Measurements from ENCODE around the gene COL6A1.
"Not testable (repeated sequence)": the region's sequence is repeated elsewhere in the genome, so short reads cannot be mapped to it uniquely, and the experiment has no call there.

The COL6A1 gene

DNA sequence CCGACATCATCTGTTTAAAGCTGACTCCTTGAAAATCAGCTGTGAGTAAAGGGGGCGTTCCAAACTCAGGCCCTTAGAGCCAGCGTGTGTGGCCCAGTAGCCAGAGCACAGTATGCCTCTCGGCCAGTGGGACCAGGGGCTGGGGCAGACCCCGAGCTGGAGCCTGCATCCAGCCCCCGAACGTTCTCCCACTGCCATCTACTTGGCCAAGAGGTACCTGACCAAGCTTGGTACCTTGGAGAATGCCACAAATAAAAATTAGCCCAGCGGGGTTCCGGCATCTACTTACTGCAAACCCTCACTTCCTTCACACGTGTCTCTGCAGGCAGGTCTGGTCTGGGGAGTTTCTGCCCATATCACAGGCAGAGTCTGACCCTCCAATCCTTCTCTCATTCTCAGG, 59.6 kb downstream of the COL6A1 start:
- H3K27me3 ChIP-seq, result no peaks in the 10 kb centered on the region
- DNase-seq, result no peak
- TF ChIP-seq, protein P1, sequence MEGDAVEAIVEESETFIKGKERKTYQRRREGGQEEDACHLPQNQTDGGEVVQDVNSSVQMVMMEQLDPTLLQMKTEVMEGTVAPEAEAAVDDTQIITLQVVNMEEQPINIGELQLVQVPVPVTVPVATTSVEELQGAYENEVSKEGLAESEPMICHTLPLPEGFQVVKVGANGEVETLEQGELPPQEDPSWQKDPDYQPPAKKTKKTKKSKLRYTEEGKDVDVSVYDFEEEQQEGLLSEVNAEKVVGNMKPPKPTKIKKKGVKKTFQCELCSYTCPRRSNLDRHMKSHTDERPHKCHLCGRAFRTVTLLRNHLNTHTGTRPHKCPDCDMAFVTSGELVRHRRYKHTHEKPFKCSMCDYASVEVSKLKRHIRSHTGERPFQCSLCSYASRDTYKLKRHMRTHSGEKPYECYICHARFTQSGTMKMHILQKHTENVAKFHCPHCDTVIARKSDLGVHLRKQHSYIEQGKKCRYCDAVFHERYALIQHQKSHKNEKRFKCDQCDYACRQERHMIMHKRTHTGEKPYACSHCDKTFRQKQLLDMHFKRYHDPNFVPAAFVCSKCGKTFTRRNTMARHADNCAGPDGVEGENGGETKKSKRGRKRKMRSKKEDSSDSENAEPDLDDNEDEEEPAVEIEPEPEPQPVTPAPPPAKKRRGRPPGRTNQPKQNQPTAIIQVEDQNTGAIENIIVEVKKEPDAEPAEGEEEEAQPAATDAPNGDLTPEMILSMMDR (IDR thresholded peaks at IDR 0.05), result no peak
- no peaks in the 10 kb centered on the region for H3K36me3 ChIP-seq
- intact Hi-C loops (cut with DNase I; ENCODE audit: low total_unique reads), result no loop called here
- H3K27ac ChIP-seq, result no peak overlapping the region
- H3K4me3 ChIP-seq, result no peak overlapping the region
- H3K4me1 ChIP-seq, result peaks cover 0 to 12% (median 9%) of the 10 kb centered on the region in 4 donors
- H3K9me3 ChIP-seq, result no peaks in the 10 kb centered on the region

DNA sequence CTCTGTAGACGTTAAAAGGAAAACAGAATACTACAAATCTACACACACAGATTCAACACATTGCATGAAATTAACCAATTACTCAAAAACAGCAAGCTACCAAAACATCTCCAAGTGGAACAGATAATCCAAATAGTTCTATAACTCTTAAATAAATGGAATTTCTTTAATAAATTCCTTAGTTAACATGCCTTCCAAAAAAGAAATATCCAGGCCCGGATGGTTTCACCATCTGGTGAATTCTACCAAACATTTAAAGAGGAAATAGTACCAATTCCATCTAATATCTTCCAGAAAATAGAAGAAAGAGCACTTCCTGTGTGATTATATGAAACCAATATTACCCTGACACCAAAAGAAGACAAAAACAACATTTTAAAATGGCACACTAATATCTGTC, 63.6 kb downstream of the COL6A1 start:
- no peak for DNase-seq
- Histone ChIP-seq H3K27me3 (no peaks in the 10 kb centered on the region), H3K27ac (peak overlapping the region in 1 of 2 donors; percentile 22), H3K4me1 (peaks cover 4 to 13% (median 6%) of the 10 kb centered on the region in 4 donors), H3K36me3 (no peaks in the 10 kb centered on the region), H3K4me3 (no peak overlapping the region), H3K9me3 (no peaks in the 10 kb centered on the region)
- TF ChIP-seq, protein P1 (IDR thresholded peaks at IDR 0.05), result no peak
- intact Hi-C loops (cut with DNase I; ENCODE audit: low total_unique reads), result no loop called here

DNA sequence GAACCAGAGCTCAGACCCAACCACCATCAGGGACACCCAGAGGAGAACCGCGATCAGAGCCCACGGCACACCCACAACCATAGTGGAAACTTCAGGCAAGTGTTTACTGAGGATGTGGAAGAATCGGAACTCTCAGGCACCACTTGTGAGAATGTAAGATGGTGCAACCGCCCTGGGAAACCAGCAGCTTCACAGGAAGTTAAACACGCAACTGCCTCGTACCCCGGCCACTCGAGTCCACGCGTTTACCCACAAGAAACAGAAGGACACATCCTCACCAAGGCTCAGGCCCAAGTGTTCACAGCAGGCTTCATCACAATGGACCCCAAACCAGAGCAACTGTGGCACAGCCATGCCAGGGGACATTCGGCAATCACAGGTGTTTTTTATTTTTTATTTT, 64.9 kb downstream of the COL6A1 start:
- Histone ChIP-seq H3K4me1 (peaks cover 4 to 15% (median 9%) of the 10 kb centered on the region in 4 donors), H3K36me3 (no peaks in the 10 kb centered on the region), H3K4me3 (no peak overlapping the region), H3K27me3 (no peaks in the 10 kb centered on the region), H3K27ac (no peak overlapping the region), H3K9me3 (no peaks in the 10 kb centered on the region)
- TF ChIP-seq, protein P1 (IDR thresholded peaks at IDR 0.05), result no peak
- peak in 1 of 2 donors; percentile 47 for DNase-seq
- intact Hi-C loops (cut with DNase I; ENCODE audit: low total_unique reads), result no loop called here

DNA sequence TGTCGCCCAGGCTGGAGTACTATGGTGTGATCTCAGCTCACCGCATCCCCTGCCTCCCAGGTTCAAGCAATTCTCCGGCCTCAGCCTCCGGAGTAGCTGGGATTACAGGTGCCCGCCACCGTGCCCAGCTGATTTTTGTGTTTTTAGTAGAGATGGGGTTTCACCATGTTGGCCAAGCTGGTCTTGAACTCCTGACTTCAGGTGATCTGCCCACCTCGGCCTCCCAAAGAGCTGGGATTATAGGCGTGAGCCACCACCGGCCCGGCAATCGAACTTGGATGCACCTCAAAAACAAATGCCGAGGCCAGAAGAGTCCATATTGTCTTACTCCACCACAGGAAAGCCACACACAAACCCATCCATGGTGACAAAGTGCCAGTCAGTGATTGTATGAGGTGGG, 65.3 kb downstream of the COL6A1 start:
- intact Hi-C loops (cut with DNase I; ENCODE audit: low total_unique reads); H3K27me3 ChIP-seq; H3K36me3 ChIP-seq; H3K4me3 ChIP-seq; H3K9me3 ChIP-seq; H3K27ac ChIP-seq: not testable (repeated sequence)
- DNase-seq, result peak in 1 of 2 donors; percentile 54
- H3K4me1 ChIP-seq, result peaks cover 4 to 15% (median 9%) of the 10 kb centered on the region in 4 donors

DNA sequence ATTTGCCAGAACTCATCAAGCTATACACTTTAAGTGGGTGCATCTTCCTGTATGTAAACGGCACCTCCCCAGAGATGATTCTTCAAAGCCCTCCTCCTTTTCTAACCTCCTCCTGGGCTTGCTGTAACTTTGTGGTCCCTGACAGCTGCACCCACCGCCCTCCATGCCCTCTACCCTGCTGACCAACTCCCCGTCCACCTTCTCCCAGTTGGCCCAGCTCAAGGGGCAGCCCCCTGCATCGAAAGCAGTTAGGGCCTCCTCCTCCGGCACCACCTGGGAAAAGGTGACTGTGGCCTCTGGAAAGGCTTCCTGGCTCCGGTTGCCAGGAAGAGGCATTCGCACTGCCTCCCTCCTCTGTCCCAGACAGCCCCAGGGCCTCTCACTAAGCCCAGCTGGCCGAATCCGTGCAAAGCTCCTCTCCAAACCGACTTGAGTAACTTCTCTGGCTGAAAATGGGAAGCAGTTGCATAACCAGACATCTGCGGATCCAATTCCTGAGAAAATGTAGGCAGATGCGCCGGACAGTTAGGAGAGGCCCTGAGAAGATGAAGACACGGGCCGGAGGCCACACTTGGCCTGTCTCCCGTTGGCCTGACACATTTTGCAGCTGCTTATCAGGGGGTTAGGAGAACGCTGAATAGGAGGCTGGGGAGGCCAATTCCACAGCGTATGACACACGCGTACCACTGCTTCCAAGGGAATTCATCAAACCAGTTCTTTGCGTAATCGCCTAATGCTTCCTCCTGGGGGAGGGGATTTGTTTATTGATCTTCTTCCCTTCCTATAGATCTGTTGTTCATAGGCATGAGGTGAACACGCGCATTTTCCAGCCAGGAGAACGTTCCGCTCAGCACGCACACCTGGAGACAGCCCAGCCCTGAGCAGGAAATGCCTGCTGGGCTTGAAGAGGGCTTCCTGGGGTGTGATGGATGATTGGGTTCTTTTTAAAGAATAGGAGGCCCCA, 67.6 kb downstream of the COL6A1 start:
- Histone ChIP-seq H3K27ac (peak overlapping the region; percentile 64 to 74), H3K27me3 (no peaks in the 10 kb centered on the region), H3K9me3 (no peaks in the 10 kb centered on the region), H3K36me3 (no peaks in the 10 kb centered on the region), H3K4me1 (peaks cover 4 to 19% (median 12%) of the 10 kb centered on the region in 4 donors), H3K4me3 (no peak overlapping the region)
- intact Hi-C loops (cut with DNase I; ENCODE audit: low total_unique reads), result no loop called here
- DNase-seq, result peak; percentile 92 to 93
- TF ChIP-seq, protein P1 (IDR thresholded peaks at IDR 0.05), result no peak

Data from tibial artery (tissue), 4 donors.